Thyroid gland (tissue), 4 donors: ENCODE data around the gene JADE1.

Experiments
- POLR2A ChIP-seq, 2 donors: fragments of 450-650 bp; IDR thresholded peaks; one replicate each; pipeline ENCODE4 v1.6.1; 2017; ENCODE audit warnings: antibody characterized with exemption in 2 of 2, mild to moderate bottlenecking in 2 of 2, moderate library complexity in 1 of 2
- TF ChIP-seq, protein P1 (sequence below), 6 experiments: fragments of 200-600 bp in 3 of 6; fragments of 450-650 bp in 3 of 6; sonication (generic) in 3 of 6; IDR thresholded peaks; one replicate each; pipeline ENCODE4 v1.5.1; 2016 to 2019; ENCODE audit warnings: antibody characterized with exemption in 6 of 6, mild to moderate bottlenecking in 2 of 6, inconsistent platforms in 1 of 6, moderate library complexity in 1 of 6

DNA sequence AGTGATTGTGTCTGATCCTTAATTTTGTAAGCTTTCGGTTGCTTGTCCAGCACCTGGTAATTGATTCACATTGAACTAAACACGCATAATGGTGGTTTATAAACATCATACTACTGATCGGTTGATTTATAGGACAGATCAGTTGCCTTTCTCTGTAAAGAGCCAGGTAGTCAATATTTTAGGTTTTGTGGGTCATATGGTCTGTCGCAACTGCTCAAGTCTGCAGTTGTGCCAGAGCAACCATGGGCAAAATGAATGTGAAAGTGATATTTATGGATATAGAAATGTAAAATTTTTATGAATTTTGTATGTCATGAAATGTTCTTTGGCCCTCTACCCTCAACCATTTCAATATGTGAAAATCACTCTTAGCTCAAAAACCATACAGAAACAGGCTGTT lies 8.9 kb downstream of the JADE1 start:
- TF ChIP-seq, protein P1, sequence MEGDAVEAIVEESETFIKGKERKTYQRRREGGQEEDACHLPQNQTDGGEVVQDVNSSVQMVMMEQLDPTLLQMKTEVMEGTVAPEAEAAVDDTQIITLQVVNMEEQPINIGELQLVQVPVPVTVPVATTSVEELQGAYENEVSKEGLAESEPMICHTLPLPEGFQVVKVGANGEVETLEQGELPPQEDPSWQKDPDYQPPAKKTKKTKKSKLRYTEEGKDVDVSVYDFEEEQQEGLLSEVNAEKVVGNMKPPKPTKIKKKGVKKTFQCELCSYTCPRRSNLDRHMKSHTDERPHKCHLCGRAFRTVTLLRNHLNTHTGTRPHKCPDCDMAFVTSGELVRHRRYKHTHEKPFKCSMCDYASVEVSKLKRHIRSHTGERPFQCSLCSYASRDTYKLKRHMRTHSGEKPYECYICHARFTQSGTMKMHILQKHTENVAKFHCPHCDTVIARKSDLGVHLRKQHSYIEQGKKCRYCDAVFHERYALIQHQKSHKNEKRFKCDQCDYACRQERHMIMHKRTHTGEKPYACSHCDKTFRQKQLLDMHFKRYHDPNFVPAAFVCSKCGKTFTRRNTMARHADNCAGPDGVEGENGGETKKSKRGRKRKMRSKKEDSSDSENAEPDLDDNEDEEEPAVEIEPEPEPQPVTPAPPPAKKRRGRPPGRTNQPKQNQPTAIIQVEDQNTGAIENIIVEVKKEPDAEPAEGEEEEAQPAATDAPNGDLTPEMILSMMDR (IDR thresholded peaks at IDR 0.05): no peak
- no peak for TF ChIP-seq POLR2A (IDR thresholded peaks at IDR 0.05)
